Hematopoietic multipotent progenitor cell treated with erythropoietin and hydrocortisone succinate and interleukin-3 and kit ligand, for 8 days (in vitro differentiated cells): ENCODE data around the gene ATP8B4.

ENCODE experiments used
- DNase-seq: peaks from one replicate; pipeline ENCODE4 v3.0.0-alpha.2; 2015

The ATP8B4 gene

GRCh38 chr15:49847423-49848281, 271.4 kb downstream of the ATP8B4 start:
- DNase-seq = no peak

GRCh38 chr15:49844390-49844789, 274.6 kb downstream of the ATP8B4 start:
- no peak for DNase-seq

GRCh38 chr15:49843725-49844124, 275.3 kb downstream of the ATP8B4 start:
- no peak for DNase-seq

GRCh38 chr15:49842031-49842730, 276.9 kb downstream of the ATP8B4 start:
- DNase-seq = no peak

GRCh38 chr15:49832511-49832910, 286.5 kb downstream of the ATP8B4 start:
- peak; percentile 23 for DNase-seq

GRCh38 chr15:49831206-49831965, 287.6 kb downstream of the ATP8B4 start:
- DNase-seq = no peak

- DNase-seq = no peak
Observed at GRCh38 chr15:49830391-49830790, 288.6 kb downstream of the ATP8B4 start.

- DNase-seq = no peak
Observed at GRCh38 chr15:49827311-49827710, 291.7 kb downstream of the ATP8B4 start.

GRCh38 chr15:49826640-49827234, 292.3 kb downstream of the ATP8B4 start:
- no peak for DNase-seq

GRCh38 chr15:49824775-49825099, 294.3 kb downstream of the ATP8B4 start:
- no peak for DNase-seq

GRCh38 chr15:49823987-49824774, 294.9 kb downstream of the ATP8B4 start:
- no peak for DNase-seq

GRCh38 chr15:49817100-49817499, 301.9 kb downstream of the ATP8B4 start:
- DNase-seq = no peak

- no peak for DNase-seq
Observed at GRCh38 chr15:49815950-49816349, 303.1 kb downstream of the ATP8B4 start.

GRCh38 chr15:49815526-49815925, 303.5 kb downstream of the ATP8B4 start:
- DNase-seq = no peak

GRCh38 chr15:49814709-49815108, 304.3 kb downstream of the ATP8B4 start:
- no peak for DNase-seq

- no peak for DNase-seq
Observed at GRCh38 chr15:49813625-49814024, 305.4 kb downstream of the ATP8B4 start.

- no peak for DNase-seq
Observed at GRCh38 chr15:49810720-49811119, 308.3 kb downstream of the ATP8B4 start.

- no peak for DNase-seq
Observed at GRCh38 chr15:49809894-49810609, 309.0 kb downstream of the ATP8B4 start.

GRCh38 chr15:49808341-49808740, 310.7 kb downstream of the ATP8B4 start:
- DNase-seq = no peak
